OCI-LY1 (cell line): ENCODE measurements around the gene CD248.

Source experiments
- CTCF ChIP-seq: fragments of 200-600 bp; sonication (generic), shearing (Covaris generic); IDR thresholded peaks from 2 replicates; pipeline ENCODE4 v1.5.1; 2017; ENCODE audit warnings: mild to moderate bottlenecking, antibody characterized with exemption, low read length, moderate library complexity, mixed read lengths
- EZH2 ChIP-seq: fragments of 200-600 bp; sonication (generic), shearing (Covaris generic); IDR thresholded peaks from 2 replicates; pipeline ENCODE4 v1.8.0; 2017; ENCODE audit warnings: borderline replicate concordance, mixed run types, mild to moderate bottlenecking, antibody characterized with exemption, low read length, moderate library complexity, mixed read lengths

GRCh38 chr11:66317322-66317722 lies 478 bp upstream of the CD248 start:
- TF ChIP-seq CTCF (no peak), EZH2 (no peak)
